D341Med (cell line): Measurements from ENCODE around the gene EPB41L1.

Source experiments
- DNase-seq: peaks from one replicate; pipeline ENCODE4 v3.0.0; 2012; ENCODE audit warnings: low spot score

The EPB41L1 gene

DNA sequence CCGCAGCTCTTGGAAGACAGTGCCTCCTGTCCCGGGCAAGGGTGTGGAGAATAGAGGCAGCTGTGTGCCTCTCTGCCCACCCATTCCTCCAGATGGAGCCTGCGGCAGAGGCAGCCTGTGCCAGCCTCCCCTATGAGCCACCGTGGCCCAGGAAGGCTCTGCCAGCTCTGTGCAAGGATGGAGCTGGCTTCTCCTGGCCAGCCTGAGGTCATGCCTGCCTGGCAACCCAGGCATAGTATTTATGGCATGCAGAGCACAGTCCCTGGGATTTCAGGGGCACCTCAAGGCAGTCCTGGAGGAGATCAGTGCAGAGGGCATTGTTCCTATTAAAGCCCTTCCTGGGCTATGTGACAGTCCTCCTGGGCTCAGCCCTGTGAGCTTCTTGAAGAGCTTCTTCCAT lies 1.5 kb downstream of the EPB41L1 start:
- DNase-seq, result no peak

DNA sequence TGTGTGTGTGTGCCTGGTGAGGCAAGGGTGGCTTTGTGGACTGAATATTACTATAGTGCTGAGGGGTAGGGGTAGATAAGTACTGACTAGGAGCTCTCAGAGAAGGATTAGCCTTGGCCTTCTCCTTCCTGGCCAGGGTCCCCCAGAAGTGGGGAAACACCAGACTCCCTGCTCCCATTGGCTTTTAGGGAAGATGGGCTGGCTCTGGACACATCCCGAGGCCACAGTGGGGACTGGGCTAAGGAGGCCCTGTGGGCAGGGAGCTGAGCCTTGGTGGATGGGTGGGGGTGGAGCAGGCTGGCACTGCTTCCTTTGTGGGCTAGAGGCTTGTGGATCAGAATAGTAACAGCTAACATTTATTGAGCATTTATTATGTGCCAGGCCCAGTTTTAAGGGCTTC lies 3.1 kb downstream of the EPB41L1 start:
- no peak for DNase-seq

DNA sequence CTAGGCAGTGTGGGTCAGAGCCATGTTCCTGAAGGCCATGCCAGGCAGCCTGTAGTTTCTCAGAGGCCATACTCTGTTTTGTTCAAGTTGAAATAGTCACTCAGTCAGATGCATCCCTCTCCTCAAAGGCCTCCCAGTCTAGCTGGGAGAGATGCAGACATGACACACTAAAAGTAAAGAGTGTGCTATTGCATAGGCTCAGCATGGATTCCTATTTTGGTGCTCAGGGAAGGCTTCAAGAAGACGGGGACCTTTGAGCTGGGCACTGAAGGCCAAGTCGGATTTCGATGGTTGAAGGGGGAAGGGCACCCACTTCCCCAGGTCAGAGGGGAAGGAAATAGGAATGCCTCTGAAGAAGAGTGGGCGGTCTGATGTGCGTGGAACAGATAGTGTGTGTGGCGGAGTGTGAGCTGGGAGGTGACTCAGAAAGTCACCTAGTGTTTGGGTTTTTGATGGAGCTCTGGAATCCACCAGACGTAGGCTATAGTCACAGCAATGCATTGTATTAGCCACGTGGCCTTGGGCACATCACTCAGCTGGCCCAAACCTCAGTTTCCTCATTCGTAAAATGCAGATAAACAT lies 3.7 kb downstream of the EPB41L1 start:
- no peak for DNase-seq

DNA sequence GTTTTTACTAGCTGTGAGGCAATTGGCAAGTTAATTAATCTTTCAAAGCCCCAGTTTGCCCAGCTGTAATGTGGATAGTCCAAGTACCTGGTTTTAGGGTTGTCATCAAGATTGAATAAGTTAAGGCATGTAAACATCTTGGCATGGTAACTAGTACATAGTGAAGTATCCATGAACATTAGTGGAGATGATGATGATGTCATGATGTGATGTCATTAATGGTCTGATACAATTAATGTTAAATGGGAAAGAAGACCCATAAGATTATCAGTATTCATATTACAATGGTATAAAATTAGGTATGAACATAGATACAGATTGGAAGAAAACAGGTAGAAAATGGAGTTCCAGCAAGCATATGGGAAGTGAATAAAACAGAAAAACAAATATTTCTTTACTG lies 5.3 kb downstream of the EPB41L1 start:
- no peak for DNase-seq

DNA sequence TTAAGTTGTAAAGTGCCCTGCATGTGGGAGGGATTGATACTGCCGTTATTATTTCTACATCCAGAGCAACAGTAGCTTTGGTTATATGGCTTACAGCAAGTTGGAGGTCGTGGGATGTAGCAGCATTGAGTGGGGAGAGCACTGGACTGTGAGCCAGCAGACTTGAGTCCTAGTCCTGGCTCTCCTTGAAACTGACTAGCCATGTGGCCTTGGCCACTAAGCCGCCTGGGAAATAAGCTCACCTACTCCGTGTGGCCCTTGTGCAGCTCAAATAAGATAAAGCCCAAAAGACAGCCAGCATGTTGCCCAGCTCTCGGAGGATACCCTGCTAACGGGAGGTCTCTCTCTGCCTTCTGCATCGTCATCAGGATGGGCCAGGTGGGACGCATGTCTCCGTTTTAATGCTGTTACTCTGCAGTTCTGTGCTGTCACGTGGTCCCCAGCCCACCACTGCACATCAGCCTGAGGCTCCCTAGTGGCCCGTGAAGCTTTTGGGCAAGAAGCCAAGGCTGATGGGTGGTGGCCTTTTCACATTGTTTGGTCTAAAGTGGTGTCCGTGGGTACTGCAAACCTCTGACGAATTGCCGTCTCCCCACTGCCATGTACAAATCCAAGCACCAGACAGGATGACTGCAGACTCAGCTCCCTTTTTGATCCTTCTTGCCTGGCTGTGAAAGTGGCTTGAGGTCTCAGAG lies 7.9 kb downstream of the EPB41L1 start:
- DNase-seq, result no peak

DNA sequence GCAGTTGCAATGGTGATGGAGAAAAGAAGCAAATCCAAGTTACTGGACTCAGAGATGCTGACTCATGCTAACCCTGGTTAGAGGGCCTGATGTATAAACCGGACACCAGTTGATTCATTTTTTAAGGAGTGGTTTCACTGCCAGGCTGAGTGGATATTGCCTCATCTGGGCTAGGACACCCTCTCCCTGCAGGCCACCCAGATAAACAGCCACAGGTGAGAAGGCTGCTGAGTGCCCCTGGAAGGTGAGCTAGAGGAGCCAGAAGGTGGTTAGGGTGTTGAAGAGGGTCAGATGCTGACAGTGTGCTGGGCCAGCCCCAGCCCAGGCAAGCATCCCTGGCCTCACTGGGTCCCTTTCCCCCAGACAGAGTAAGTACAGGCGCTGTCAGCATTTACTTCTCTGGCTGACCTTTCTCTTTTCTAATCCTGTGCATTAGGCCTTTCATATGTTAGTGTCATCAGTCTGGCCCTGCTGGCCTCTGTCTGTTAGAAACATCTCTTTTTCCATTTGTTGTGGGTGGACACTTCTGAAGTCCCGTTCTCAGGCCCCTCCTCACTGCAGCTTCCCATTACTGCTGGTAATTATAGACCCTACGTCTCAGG lies 13.5 kb downstream of the EPB41L1 start:
- DNase-seq, result no peak

DNA sequence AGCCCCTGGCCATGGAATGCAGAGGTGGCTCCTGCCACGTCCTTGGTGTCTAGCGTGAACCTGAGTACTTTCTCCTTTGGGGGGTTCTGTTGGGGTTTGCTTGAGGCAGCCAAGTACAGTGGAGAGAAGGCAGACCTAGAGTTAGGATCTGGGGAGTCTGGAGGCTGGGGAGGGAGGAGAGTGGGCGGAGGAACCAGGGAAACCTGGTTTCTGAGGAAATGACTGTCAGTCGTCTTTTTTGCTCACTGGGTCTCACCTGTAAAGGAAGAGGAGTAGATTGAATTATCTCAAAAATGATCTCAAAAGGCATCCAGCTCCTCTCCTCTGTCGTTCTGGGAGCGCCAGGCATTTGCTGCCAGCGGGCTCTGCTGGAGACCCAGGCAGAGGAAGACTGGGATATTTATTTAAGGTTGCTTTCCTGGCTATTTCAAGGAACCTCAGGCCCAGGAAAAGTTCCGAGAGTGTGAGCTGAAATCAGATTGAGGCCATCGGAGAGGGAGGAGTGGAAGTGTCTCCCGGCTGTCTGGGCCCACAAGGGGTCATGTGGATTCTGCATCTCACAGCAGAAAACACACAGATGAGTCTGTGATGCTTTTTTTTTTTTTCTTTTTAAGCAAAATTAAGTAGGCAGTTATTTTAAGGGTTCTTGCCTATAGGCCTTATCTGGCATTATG lies 16.1 kb downstream of the EPB41L1 start:
- no peak for DNase-seq

DNA sequence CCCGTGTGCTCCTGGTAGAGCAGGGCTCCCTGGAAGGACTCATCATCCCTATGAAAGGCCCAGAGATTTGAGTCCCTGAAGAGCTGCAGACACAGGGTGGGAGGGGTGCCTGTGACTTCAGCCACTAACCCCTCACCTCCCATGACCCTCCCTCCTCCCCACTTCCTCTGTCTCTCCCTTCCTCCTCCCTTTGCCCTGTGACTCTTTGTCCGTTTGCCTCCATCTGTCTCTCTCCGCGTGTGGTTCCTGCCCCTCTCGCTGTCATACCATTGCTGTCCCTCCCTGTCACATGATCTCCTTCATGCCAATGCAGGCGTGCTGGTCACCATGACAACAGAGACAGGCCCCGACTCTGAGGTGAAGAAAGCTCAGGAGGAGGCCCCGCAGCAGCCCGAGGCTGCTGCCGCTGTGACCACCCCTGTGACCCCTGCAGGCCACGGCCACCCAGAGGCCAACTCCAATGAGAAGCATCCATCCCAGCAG lies 19.0 kb downstream of the EPB41L1 start:
- no peak for DNase-seq

DNA sequence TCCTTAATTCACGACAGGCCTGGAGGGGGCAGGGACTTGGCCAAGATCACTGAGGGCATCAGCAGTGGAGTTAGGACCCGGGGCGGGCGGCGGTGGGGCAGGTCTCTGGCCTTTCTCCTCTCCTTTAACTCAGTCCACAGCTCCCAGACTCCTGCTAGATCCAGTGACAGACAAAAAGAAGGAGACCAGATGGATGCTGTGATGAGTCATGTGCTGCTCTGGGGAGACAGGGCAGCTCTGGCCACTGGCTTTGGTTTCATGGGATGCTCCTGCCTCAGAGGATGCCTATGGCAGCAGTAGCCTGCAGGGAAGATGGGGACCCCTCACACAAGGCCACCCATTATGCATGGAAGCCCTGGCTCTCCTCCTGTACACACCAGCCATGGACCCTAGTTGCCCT lies 20.5 kb downstream of the EPB41L1 start:
- DNase-seq, result no peak

DNA sequence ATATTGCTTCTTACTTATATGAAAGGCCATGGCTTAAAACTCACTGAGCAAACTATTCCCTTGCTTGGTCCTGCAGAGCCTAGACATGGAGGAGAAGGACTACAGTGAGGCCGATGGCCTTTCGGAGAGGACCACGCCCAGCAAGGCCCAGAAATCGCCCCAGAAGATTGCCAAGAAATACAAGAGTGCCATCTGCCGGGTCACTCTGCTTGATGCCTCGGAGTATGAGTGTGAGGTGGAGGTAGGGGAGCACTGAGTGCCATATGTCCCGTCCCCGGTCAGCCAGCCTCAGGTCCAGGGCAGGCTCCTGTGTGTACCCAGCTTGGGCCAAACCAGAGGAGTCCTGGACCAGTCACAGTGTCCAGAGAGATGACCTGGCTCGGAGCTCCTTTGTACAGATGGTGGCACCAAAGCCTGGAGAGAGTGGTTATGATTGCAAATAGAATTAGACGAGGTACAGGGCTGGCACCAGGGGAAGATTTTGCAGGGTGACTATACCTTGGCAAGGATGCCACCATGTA lies 21.0 kb downstream of the EPB41L1 start:
- no peak for DNase-seq

DNA sequence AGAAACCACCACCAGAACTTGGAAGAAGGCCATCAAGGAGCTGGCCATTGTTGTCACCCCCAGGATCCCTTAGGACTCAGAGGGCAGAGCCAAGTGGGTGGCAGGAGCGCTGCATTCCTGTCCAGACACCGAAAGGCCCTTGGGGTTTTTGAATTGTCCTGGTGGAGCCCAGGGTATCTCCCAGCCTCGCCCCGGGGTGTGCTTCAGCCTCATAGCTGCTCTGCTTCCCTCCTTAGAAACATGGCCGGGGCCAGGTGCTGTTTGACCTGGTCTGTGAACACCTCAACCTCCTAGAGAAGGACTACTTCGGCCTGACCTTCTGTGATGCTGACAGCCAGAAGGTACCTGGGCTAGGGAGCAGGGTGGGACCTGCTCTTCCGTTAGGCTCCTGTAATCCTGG lies 23.2 kb downstream of the EPB41L1 start:
- DNase-seq, result no peak

DNA sequence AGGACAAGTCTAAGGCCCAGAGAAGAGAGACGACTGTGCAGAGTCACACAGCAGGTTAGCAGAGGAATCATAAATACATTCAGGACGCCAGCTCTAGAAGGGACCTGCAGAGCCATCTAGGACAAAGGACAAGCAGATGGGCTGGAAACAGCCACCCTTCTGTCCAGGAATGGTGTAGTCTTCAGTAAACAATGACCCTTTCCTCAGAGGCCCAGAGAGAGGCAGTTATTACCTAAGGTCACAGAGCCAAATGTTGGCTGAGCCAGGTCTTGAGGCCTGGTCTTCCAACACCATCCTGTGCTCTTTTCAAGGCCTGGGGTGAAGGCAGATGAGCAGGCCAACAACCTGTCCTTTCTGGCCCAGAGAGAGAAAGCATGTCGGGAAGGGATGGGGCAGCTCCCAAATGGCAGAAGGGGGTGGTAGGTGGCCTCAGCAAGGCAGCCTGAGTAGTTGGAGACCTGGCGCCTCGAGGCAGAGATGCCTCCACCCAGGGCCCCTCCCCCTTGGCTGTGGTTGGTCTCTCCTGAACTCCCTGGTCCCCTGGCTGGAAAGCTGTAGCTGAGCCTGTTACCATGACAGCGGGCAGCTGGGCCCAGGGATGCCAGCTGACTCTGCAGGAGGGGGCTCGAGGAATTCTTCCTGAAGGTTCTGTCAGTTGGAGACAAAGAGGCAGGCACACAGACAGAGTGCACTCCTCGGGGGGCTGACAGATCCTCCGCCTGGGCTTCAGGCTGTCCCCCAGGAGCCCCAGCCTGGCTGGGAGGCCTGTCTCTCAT lies 24.8 kb downstream of the EPB41L1 start:
- DNase-seq, result no peak

DNA sequence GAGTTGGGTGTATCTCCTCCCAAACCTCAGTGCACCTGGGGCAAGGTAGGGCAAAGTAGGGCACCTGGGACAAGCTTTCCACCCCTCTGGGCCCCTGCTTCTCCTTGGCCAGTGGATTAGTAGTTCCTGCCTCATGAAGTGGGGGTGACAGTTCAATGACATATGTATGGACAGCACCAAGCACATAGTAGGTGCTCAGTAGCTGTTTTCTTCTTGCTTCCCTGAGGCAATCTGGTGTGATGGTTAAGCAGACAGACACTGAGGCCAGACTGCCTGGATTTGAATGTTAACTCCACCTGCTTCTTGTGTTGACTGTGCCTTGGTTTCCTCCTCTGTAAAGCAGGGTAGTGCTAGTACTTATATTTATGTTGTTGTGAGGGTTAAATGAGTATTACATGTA lies 25.8 kb downstream of the EPB41L1 start:
- no peak for DNase-seq

DNA sequence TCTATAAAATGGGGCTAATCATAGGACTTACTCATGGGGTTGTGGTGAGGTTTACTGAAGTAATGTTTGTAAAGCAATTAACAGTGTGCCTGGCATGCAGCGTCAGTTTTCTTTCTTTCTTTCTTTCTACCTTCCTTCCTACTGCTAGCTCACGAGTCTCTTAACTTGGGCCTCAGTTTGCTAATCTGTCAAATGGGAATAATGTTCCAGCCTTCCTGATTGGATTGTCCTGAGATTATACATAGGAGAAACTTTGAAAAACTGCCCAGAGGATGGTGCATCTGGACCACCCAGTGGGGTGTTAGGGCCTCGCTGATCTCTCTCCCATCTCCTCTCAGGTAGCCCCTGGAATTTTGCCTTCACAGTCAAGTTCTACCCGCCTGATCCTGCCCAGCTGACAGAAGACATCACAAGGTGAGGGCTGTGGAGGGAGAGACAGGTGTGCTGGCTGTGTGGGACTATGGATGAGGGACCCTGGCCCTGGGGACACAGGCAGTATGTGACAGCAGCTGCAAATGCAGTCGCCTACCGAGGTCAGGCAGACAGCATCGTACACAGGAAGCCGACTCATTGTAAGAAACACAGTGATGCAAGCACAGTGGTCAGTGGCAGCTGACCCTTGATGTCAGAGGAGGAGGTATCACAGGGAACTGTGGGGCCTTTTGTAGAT lies 27.5 kb downstream of the EPB41L1 start:
- DNase-seq, result no peak

DNA sequence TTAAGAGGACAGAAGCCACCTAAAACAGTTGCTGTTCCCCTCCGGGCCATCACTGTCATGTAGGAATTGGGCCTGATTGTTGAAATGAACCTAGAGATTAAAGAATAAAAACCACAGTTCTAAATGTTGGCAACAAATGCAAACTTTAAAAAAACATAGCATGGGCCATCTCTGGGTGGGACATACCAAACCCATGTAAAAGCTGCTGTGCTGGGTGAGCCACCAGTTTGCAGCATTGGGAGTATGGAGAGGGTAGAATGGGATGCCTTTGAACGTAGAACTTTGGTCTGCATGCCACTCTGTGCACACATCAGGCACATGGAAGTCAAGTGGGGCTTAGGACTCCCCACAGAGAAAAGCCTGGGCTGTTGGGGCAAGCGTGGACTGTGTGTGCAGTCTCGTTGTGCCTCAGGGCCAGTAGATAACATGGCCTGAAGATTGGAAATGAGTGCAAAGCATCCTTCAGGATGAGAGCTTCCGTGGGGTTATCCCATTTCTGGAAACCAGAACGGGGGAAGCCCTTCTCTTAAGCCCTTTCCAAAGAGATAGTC lies 28.1 kb downstream of the EPB41L1 start:
- no peak for DNase-seq

DNA sequence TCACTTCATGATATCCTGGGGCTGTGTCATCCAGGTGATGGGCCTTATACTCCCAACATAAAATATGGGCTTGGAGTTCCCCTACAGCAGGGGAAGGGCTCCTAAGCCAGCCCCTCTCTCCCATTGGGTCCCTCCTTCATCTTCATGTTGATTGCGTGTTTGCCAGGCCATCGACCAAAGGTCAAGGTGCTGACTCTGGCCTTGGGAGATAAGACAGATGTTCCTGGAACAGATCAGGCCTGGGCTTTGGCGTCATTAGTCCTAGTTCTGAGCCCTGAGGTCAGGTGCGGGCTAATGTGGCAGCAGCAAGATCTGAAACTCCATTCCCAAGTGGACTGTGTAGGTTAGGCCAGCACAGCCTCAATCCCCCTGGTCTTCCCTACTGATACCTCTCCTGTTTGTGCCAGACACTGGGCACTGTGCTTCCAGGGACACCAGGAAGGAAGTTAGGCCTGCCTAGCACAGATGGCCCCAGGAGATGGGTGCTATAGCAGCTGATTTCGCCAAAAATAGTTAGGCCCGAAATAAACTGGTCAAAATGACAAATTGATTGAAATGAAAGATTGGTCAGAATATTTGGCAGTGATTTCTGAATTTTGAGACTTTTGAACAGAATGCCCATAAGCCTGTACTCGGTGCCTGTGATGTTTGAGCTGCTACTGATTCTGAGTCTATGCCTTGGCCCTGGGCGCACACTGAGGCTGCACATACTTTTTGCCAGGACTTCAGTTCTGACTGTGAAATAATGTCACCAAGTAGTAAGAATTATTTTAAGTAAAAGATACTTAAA lies 28.8 kb downstream of the EPB41L1 start:
- no peak for DNase-seq

DNA sequence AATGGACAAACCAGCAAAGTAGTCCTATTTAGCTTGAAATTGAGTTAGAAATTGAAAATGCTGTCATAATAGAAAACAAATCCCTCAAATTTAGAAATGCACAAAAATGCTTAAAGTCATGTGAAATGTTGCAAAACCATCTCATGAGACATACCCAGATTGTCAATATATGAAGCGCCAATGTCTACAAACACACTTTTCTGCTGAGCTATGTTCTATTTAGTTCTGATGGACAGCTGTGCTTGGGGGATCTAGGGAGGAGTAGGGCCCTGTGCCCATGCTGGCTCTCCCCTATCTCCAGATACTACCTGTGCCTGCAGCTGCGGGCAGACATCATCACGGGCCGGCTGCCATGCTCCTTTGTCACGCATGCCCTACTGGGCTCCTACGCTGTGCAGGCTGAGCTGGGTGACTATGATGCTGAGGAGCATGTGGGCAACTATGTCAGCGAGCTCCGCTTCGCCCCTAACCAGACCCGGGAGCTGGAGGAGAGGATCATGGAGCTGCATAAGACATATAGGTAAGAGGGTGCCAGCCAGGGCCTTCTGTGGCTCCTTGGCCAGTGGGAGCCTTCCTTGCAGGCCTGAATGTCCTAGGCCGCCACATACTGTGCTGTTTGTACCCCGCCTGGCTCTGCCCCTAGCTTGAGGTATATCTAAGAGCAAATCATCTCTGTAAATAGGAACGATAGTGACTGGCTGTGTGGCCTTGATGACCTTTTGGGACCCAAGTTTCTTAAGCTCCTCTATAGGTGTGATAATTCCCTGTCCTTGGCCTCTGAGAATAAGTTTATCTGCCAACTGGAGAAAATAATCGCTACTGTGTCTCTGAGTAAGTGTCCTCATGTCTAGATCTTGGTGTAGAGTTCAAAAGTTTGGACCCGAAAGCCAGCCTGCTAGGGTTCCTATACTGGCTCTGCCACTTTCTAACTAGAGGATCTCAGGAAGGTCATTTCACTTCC lies 30.6 kb downstream of the EPB41L1 start:
- no peak for DNase-seq

DNA sequence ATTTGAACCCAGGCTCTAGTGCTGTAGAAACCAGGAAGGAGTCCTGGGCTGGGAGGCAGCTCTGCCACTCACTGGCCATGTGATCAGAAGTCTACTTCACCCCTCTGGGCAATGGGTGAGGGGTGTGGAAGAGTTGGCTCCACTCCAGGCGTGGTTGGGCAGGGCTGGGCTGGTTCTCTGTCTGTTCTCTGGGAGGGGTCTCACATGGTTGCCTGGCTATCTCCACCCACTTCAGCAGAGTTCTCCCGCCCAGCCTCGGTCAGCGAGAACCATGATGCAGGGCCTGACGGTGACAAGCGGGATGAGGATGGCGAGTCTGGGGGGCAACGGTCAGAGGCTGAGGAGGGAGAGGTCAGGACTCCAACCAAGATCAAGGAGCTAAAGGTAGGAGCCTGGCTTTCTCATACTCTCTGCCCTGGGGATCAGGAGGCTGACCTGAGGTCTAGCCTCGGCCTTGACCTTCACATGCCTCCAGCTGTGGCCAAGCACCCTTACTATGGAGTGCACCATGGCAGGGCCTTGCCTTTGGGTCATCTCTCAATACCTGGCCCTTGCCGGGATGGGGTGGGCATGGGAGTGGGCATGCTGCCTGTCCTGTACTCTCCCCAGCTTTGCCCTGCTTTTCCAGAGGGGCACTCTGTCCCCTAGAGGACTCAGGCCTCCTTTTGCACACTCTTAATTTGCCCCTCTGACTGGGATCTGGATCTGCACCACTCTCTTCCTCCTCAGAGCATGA lies 39.6 kb downstream of the EPB41L1 start:
- no peak for DNase-seq
